Sciatic nerve (tissue), 2 donors: ENCODE results near the gene IFNAR2. TPM values are rescaled to one million over a fixed set of nuclear protein-coding genes. Genes with fewer than 3 reads are reported as not detected.

ENCODE experiments used
- ATAC-seq: fragments of 200-7000 bp; cut with Tn5 transposase; one replicate; pipeline ENCODE4 v1.9.1; 2020; ENCODE audit warnings: mild to moderate bottlenecking, moderate library complexity
- DNase-seq: peaks from one replicate; pipeline ENCODE4 v3.0.0-alpha.2; 2020; ENCODE audit warnings: low spot score
- intact Hi-C: fragments of 100-400 bp; cut with DNase I; formaldehyde crosslinking; loops from one replicate; pipeline ENCODE4 v1.14.2; 2022
- total RNA-seq: library from RNA; stranded (reverse); fragmentation: NEBNext Ultra II Directional; extraction: Animal tissue kit (Norgen Biotek cat#: 25700); gene quantifications from one replicate; pipeline ENCODE4 v1.2.1, GENCODE V29; 2021
- donor health status: DM: no; HTN: no; CAD: no.
- donor health status: DM: no; HTN: no; CAD: no.

Gene IFNAR2
- 43.3 TPM for total RNA-seq

- ATAC-seq (peak; percentile 87), DNase-seq (peak; percentile 88)
- intact Hi-C loops, result no loop called here
Measured at GRCh38 chr21:33229784-33230544, at the start of gene IFNAR2. IFNAR2 (plus strand) TSS chr21:33229938; CDS start chr21:33241923, 11,985 bp downstream.

- DNase-seq (no peak), ATAC-seq (no peak)
- intact Hi-C loops, result no loop called here
Measured at GRCh38 chr21:33185852-33186251, 43.9 kb upstream of the IFNAR2 start.

GRCh38 chr21:33187276-33187675, 42.5 kb upstream of the IFNAR2 start:
- no peak for ATAC-seq
- intact Hi-C loops, result no loop called here
- DNase-seq, result no peak

- ATAC-seq (no peak), DNase-seq (no peak)
- intact Hi-C loops, result no loop called here
Measured at GRCh38 chr21:33189237-33189636, 40.5 kb upstream of the IFNAR2 start.

GRCh38 chr21:33189824-33190223, 39.9 kb upstream of the IFNAR2 start:
- intact Hi-C loops, result no loop called here
- DNase-seq (no peak), ATAC-seq (no peak)

- intact Hi-C loops, result no loop called here
- ATAC-seq (peak; percentile 64), DNase-seq (peak; percentile 74)
Measured at GRCh38 chr21:33196941-33197374, 32.8 kb upstream of the IFNAR2 start.

- no peak for DNase-seq
- no peak for ATAC-seq
- intact Hi-C loops, result no loop called here
Measured at GRCh38 chr21:33197496-33197895, 32.2 kb upstream of the IFNAR2 start.

- DNase-seq (peak; percentile 77), ATAC-seq (peak; percentile 87)
- intact Hi-C loops, result no loop called here
Measured at GRCh38 chr21:33198346-33199099, 31.2 kb upstream of the IFNAR2 start.

GRCh38 chr21:33199100-33199464, 30.7 kb upstream of the IFNAR2 start:
- DNase-seq (no peak), ATAC-seq (no peak)
- intact Hi-C loops, result no loop called here

GRCh38 chr21:33199516-33200217, 30.1 kb upstream of the IFNAR2 start:
- DNase-seq, result peak; percentile 88
- ATAC-seq, result peak; percentile 90
- intact Hi-C loops, result loop anchor here (5.0 to 10.0 kb wide), 2 partner anchors 175 to 233 kb away; no protein-coding TSS in a partner anchor

- intact Hi-C loops, result loop anchor here (5.0 to 10.0 kb wide), 2 partner anchors 173 to 230 kb away; no protein-coding TSS in a partner anchor
- no peak for ATAC-seq
- DNase-seq, result no peak
Measured at GRCh38 chr21:33201956-33202355, 27.8 kb upstream of the IFNAR2 start.

GRCh38 chr21:33202464-33203363, 27.0 kb upstream of the IFNAR2 start:
- intact Hi-C loops, result loop anchor here (5.0 to 10.0 kb wide), 2 partner anchors 172 to 230 kb away; no protein-coding TSS in a partner anchor
- DNase-seq (no peak), ATAC-seq (no peak)

GRCh38 chr21:33203371-33203724, 26.4 kb upstream of the IFNAR2 start:
- ATAC-seq (no peak), DNase-seq (no peak)
- intact Hi-C loops, result loop anchor here (5.0 to 10.0 kb wide), 2 partner anchors 171 to 229 kb away; no protein-coding TSS in a partner anchor

- DNase-seq, result no peak
- ATAC-seq, result no peak
- intact Hi-C loops, result loop anchor here (10.0 kb wide), 1 partner anchor 169 kb away; no protein-coding TSS in a partner anchor
Measured at GRCh38 chr21:33205476-33205875, 24.3 kb upstream of the IFNAR2 start.

GRCh38 chr21:33206771-33207281, 22.9 kb upstream of the IFNAR2 start:
- peak; percentile 5 for ATAC-seq
- intact Hi-C loops, result loop anchor here (10.0 kb wide), 1 partner anchor 168 kb away; no protein-coding TSS in a partner anchor
- DNase-seq, result no peak

GRCh38 chr21:33207449-33208149, 22.1 kb upstream of the IFNAR2 start:
- DNase-seq (no peak), ATAC-seq (no peak)
- intact Hi-C loops, result loop anchor here (10.0 kb wide), 1 partner anchor 167 kb away; no protein-coding TSS in a partner anchor

GRCh38 chr21:33208534-33208933, 21.2 kb upstream of the IFNAR2 start:
- ATAC-seq, result no peak
- no peak for DNase-seq
- intact Hi-C loops, result loop anchor here (10.0 kb wide), 1 partner anchor 166 kb away; no protein-coding TSS in a partner anchor
